ENCODE data around the gene SLC25A26. TPM values are rescaled to one million over a fixed set of nuclear protein-coding genes. Genes with fewer than 3 reads are reported as not detected.

SLC25A26 gene
- total and polyA plus RNA-seq, 2 of the 13 experiments (the other 11 are each of a cell fraction or from before 2014, with no cell fraction given): 23.1 to 32.7 TPM

GRCh38 chr3:66413151-66413751 lies 192.4 kb downstream of the SLC25A26 start:
- no peak for ATAC-seq
- intact Hi-C loops (cut with micrococcal nuclease; ENCODE audit: unreplicated experiment): no loop called here
- no peak for TF ChIP-seq MYPOP (CRISPR knock-in tag; IDR thresholded peaks at IDR 0.05)
- TF ChIP-seq SIX4 (CRISPR knock-in tag; IDR thresholded peaks at IDR 0.05): no peak
- TF ChIP-seq, protein P1, sequence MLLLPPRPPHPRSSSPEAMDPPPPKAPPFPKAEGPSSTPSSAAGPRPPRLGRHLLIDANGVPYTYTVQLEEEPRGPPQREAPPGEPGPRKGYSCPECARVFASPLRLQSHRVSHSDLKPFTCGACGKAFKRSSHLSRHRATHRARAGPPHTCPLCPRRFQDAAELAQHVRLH (CRISPR knock-in tag; IDR thresholded peaks at IDR 0.05; ENCODE audit: borderline replicate concordance, low read depth): no peak
- TF ChIP-seq ZBTB7B (CRISPR knock-in tag; IDR thresholded peaks at IDR 0.05): no peak
- TF ChIP-seq NFE2 (CRISPR knock-in tag; IDR thresholded peaks at IDR 0.05): no peak
- TF ChIP-seq, protein P2, sequence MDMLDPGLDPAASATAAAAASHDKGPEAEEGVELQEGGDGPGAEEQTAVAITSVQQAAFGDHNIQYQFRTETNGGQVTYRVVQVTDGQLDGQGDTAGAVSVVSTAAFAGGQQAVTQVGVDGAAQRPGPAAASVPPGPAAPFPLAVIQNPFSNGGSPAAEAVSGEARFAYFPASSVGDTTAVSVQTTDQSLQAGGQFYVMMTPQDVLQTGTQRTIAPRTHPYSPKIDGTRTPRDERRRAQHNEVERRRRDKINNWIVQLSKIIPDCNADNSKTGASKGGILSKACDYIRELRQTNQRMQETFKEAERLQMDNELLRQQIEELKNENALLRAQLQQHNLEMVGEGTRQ (IDR thresholded peaks at IDR 0.05; ENCODE audit: low read depth, low read length): no peak
- TF ChIP-seq, protein P2 (CRISPR knock-in tag; IDR thresholded peaks at IDR 0.05; ENCODE audit: borderline replicate concordance): no peak
- TF ChIP-seq ZNF367 (CRISPR knock-in tag; IDR thresholded peaks at IDR 0.05; ENCODE audit: borderline replicate concordance): no peak
- no peak for TF ChIP-seq ZBTB38 (CRISPR knock-in tag; IDR thresholded peaks at IDR 0.05)
- TF ChIP-seq TCF7 (IDR thresholded peaks at IDR 0.05; ENCODE audit: low read depth): no peak
- TF ChIP-seq, protein P3, sequence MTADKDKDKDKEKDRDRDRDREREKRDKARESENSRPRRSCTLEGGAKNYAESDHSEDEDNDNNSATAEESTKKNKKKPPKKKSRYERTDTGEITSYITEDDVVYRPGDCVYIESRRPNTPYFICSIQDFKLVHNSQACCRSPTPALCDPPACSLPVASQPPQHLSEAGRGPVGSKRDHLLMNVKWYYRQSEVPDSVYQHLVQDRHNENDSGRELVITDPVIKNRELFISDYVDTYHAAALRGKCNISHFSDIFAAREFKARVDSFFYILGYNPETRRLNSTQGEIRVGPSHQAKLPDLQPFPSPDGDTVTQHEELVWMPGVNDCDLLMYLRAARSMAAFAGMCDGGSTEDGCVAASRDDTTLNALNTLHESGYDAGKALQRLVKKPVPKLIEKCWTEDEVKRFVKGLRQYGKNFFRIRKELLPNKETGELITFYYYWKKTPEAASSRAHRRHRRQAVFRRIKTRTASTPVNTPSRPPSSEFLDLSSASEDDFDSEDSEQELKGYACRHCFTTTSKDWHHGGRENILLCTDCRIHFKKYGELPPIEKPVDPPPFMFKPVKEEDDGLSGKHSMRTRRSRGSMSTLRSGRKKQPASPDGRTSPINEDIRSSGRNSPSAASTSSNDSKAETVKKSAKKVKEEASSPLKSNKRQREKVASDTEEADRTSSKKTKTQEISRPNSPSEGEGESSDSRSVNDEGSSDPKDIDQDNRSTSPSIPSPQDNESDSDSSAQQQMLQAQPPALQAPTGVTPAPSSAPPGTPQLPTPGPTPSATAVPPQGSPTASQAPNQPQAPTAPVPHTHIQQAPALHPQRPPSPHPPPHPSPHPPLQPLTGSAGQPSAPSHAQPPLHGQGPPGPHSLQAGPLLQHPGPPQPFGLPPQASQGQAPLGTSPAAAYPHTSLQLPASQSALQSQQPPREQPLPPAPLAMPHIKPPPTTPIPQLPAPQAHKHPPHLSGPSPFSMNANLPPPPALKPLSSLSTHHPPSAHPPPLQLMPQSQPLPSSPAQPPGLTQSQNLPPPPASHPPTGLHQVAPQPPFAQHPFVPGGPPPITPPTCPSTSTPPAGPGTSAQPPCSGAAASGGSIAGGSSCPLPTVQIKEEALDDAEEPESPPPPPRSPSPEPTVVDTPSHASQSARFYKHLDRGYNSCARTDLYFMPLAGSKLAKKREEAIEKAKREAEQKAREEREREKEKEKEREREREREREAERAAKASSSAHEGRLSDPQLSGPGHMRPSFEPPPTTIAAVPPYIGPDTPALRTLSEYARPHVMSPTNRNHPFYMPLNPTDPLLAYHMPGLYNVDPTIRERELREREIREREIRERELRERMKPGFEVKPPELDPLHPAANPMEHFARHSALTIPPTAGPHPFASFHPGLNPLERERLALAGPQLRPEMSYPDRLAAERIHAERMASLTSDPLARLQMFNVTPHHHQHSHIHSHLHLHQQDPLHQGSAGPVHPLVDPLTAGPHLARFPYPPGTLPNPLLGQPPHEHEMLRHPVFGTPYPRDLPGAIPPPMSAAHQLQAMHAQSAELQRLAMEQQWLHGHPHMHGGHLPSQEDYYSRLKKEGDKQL (CRISPR knock-in tag; IDR thresholded peaks at IDR 0.05; ENCODE audit: low read depth): no peak
- TF ChIP-seq, protein P4, sequence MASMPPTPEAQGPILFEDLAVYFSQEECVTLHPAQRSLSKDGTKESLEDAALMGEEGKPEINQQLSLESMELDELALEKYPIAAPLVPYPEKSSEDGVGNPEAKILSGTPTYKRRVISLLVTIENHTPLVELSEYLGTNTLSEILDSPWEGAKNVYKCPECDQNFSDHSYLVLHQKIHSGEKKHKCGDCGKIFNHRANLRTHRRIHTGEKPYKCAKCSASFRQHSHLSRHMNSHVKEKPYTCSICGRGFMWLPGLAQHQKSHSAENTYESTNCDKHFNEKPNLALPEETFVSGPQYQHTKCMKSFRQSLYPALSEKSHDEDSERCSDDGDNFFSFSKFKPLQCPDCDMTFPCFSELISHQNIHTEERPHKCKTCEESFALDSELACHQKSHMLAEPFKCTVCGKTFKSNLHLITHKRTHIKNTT (CRISPR knock-in tag; IDR thresholded peaks at IDR 0.05): no peak
- no peak for TF ChIP-seq MNT (IDR thresholded peaks at IDR 0.05)

More at GRCh38 chr3:66413151-66413751, 192.4 kb downstream of the SLC25A26 start:
- WGBS (ENCODE audit: low lambda C conversion rate): no CpG with 5 or more reads among the region's 7 CpGs
- no peak for FAIRE-seq
- H3K27me3 ChIP-seq (ENCODE audit: control insufficient read depth in 1 of 2, insufficient read depth in 2 of 2, low read length in 2 of 2): no peaks in the 10 kb centered on the region
- H3K36me3 ChIP-seq (replicated peaks in 1 of 2; ENCODE audit: control insufficient read depth in 1 of 2, insufficient read depth in 2 of 2, low read length in 2 of 2): peaks cover 29 to 59% of the 10 kb centered on the region in 2 experiments
- H3K79me2 ChIP-seq (ENCODE audit: insufficient read depth, low read length): peaks cover 2% of the 10 kb centered on the region
- ChIA-PET POLR2A (no interaction called here), CTCF (ENCODE audit: low intra/inter-chr PET ratio, low total read pairs) (no interaction called here)
- H3K4me3 ChIP-seq (replicated peaks in 1 of 3; ENCODE audit: insufficient read depth in 1 of 3, low read depth in 2 of 3, low read length in 3 of 3): no peak overlapping the region
- BruUV-seq (replicated peaks): no TSS peak
- H3K4me1 ChIP-seq (ENCODE audit: insufficient read depth, low read length): peaks cover under 1% of the 10 kb centered on the region
- DNase-seq (ENCODE audit: low spot score): no peak
- in situ Hi-C loops (cut with HindIII; ENCODE audit: extremely low pct_ligation_motif_present, low pct_unique_long_range_greater_than_20kb): no loop called here
- no peak overlapping the region for H2AFZ ChIP-seq (ENCODE audit: low read length)
- no peak overlapping the region for H3K4me2 ChIP-seq (ENCODE audit: low read depth, low read length)
- no peaks in the 10 kb centered on the region for H3K9me3 ChIP-seq (ENCODE audit: low read length)
- H4K20me1 ChIP-seq (ENCODE audit: insufficient read depth, low read length): no peaks in the 10 kb centered on the region
- no peak overlapping the region for H3K27ac ChIP-seq (ENCODE audit: extremely low read length, insufficient read depth, low read length)
- H3K9ac ChIP-seq (ENCODE audit: insufficient read depth, low read depth, low read length): no peak overlapping the region
